HG03025 (cell line): Measurements from ENCODE around the gene PLCL2.

Source experiments
- ATAC-seq: cut with Tn5 transposase; IDR thresholded peaks from one replicate; pipeline ENCODE4 v1.9.1; 2021; ENCODE audit warnings: mild to moderate bottlenecking, moderate library complexity; ENCODE audit not compliant: unreplicated experiment, low FRiP score

The PLCL2 gene

DNA sequence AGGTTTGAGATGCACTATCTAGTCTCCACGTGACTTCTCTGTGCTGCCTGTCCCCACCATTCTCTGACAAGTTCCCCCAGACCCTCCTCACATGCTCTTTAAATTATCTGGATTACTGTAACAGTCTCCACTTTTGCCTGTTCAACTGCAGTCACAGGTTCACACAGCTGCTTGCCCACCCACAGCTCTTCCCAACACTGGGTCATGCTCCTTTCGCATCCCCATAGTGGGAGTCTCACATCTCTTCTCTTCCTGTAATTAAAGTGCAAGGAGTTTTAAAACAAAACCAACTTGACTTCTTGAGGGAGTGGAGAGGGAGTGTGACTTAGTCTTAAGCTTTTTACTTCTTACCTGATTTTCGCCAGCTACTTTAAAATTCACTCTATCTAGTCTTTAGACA lies 178.8 kb downstream of the PLCL2 start:
- no peak for ATAC-seq

DNA sequence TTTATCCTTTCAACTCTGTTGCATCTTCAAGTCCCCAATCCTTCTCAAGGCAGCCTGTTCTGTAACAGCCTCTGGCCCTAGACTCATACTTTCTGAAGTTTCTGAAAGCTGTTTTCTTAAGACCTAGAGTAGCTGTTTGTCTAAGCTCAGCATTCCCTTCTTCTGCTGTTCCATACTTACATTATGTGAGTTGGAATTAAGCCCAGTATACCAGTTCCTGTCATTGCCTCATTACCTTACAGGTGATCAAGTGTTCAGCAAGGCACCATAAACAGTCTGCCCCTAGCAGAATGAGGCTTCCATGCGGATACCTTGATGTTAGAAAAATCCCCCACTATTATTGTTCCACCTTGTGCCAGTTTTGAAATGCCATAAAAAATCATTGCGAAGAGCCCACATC lies 180.6 kb downstream of the PLCL2 start:
- no peak for ATAC-seq

DNA sequence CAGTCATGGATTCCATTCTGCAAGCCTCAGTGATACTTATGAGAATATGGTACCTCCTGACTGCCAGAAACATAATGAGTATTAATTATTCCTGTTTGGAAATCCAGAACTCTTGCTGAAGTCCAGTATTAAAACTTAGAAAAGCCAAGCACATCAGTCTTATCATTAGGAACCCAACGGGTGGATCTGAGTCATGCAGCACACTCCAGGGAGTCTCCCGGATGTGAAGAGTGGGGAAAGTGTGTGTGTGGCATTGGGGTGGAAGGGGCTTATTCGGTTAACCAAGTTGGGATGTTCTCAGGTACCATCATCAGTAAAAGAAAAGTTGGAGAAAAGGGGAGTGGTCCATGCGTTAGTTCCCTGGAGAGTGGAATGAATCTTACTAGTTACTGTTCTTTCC lies 181.1 kb downstream of the PLCL2 start:
- ATAC-seq: no peak

DNA sequence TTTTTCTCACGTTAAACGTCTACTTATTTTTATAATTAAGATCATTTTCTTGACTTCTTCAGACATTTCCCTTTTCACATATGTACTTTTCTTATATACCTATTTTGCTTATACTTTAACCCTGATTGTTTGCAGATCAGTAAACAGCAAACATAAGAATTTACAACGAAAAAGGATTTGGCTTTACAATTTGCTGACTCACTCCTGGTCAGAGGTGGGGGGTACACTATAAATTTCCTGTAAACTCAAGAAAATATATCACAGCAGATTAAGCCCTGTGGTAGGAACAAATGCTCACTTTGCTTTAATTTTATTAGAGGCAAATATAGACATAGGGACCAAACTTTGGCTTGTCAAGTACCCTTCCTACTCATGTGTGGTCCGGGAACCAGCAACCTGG lies 185.0 kb downstream of the PLCL2 start:
- ATAC-seq: no peak

DNA sequence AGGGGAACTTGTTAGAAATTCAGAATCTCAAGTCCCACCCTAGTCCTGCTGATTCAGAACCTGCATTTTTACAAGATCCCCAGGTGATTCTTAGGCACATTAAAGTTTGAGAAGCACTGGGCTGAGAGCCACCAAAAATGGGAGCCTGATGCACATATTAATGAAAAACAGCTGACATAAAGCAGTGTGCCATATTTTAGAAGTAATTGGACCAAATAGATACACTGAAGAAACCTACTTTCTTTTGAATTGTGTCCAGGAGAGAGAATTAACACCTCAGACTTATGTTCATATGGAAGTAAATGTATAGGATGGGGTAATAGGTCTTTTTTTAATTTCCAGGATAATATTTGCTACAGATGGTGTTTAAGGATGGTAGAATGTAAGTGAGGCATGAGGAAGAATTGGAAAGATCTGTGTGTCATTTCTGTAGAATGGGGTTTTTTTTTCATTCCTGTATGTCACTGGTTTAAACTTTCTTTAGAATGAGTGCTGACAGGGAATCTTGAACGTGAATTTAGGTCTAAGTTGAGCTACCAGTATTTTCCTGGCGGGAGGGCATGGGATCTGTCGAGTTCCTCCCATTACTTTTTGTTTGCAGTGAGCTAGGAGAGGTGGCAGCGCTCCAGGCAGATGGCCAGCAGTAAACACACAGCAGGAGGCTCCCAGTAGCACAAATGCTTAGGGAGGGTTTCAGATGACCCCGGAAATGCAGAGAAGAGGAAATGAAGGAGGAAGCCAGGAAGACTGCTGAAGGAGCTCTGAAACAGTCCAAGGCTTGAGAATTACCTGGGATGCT lies 185.6 kb downstream of the PLCL2 start:
- no peak for ATAC-seq

DNA sequence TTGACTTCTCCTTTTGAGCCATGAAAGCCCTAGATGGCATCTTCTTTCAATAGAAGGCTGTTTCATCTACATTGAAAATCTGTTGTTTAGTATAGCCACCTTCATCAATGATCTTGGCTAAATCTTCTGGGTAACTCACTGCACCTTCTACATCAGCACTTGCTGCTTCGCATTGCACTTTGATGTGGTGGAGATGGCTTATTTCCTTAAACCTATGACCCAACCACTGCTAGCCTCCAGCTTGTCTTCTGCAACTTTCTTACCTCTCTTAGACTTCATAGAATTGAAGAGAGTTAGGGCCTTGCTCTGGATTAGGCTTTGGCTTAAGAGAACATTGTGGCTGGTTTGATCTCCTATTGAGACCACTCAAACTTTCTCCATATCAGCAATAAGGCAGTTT lies 189.8 kb downstream of the PLCL2 start:
- ATAC-seq: no peak

DNA sequence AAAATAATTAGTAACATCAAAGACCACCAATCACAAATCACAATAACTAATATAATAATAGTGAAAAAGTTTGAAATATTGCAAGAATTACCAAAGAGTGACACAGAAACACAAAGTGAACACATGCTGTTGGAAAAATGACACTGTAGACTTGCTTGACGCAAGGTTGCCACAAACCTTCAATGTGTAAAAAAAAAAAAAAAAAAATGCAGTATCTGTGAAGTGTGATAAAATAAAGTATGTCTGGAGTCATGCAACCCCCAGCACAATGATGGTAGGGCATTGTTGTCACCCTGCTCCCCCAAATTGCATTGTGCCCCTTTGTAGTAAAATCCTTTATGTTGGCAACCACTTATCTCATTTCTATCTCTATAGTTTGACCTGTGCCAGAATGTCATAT lies 190.6 kb downstream of the PLCL2 start:
- ATAC-seq: no peak

DNA sequence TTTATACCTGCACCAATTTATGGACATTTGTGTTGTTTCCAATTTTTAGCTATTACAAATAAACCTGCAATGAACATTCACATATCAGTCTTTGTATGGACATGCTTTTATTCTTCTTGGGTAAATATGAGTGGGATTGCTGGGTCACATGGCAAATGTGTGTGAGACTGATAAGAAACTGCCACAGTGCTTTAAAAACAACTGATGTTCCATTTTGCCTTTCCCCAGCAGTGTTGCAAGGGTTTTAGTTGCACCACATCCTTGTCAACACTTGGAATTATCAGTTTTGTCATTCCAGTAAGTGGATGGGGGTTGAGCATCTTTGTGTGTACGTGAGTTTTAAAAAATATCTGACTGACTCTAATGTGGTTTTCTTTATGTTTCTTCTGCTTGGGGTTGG lies 191.2 kb downstream of the PLCL2 start:
- no peak for ATAC-seq

DNA sequence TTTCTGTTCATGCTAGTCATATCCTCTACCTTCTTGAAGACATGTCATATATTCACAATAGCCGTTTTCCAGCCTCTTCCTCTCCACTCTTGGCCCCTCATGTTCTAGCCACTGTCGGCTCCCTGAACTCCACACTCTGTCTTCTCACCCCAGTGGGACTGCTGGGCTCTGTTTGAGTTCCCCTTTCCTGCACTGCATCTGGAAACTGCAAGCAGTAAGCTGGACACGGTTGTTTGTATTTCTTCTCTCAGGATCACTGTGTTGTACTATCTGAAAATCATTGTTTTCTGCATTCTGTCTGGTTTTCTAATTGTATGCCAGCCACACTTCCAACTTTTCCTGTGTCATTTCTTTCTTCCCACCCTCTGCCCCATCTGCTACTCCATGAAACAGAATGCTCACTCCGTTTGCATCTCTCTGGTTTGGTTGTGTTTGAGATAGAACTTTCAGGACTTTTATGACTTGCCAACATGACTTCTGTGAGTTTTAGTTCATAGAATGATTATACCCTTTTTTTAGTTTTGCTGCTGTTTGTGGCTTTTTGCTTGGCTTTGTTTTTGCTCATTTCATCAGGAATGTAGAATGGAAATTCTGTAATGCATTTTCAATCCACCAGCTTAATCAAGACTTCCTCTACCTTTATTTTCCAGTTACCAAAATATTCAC lies 192.3 kb downstream of the PLCL2 start:
- ATAC-seq: no peak

DNA sequence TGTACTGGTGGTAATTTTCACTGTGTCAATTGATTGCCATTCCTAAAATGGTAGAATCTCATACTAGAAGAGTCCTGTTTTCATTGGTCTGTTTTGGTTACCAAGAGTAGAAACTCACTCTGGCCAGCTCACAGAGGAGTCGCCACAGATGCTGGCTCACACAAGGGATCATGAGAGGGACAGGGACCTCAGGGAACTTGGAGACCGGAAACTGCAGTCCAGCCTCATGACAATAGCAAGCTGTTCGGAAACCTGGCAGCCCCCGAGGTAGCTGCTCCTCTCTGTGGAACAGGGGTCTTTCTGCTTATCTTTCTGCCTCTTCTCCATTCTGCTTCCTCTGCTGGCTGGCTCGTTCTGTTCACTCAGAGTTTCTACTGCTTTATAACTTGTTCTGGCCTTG lies 192.9 kb downstream of the PLCL2 start:
- ATAC-seq: no peak

DNA sequence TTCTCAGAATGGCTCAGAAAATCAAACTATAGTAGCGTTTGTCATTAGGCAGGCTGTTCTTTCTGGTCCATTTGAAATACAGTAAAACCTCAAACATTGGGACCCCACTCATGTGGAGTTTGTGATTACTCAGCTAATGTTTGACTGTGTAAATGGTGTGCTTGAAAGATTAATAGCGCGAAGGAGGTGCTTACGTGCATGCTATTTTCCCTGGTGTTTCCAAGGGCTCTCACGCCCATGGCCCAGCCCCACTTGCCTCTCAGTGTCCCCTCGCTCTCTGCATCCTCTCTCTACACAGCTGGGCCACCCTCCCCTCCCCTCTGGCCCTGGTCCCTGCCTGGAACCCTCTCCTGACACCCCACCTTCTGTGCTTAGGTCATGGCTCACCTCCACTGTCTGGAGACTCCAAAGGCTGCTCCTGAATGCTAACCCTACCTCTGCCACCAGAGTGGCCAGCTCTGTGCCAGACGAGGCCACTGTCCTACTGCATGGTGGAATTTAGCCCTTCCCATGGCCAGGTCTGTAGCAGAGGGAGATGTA lies 194.2 kb downstream of the PLCL2 start:
- no peak for ATAC-seq

DNA sequence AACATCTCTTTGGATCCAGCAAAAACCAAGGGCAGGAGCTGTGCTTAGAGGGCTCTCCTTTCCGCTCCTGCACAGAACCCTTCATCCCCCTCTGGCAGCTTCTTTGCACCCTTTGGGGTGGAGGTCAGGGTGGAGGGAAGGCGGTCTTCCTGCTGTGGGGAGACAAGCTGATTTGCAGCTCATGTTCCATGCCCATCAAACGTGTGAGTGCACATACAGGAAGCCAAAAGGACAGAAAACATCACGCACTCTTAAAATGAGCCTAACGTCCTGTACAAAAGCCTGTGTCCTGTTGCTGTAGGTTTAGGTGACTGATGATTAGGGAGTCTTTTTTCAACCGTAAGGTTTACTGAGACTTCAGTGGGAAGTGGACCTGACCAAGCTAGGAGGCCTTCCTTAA lies 195.2 kb downstream of the PLCL2 start:
- no peak for ATAC-seq

DNA sequence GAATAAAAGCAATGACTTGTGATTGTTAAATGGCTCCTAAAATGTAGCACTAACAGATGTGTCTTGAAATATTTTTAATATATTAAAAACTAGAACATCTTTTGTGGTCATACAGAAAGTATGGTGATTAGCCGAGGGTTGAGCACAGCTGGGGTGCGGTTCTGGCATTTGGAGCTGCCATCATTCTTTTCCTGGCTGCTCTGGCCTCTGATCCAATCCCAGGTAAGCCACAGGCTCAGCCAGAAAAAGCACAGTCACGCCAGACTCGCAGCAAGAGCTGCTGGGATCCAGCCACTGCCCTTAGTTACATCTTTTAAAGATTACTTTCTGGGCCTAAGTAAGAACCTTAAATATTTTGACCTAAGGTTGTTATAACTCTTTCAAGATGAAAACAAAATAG lies 196.8 kb downstream of the PLCL2 start:
- ATAC-seq: no peak

DNA sequence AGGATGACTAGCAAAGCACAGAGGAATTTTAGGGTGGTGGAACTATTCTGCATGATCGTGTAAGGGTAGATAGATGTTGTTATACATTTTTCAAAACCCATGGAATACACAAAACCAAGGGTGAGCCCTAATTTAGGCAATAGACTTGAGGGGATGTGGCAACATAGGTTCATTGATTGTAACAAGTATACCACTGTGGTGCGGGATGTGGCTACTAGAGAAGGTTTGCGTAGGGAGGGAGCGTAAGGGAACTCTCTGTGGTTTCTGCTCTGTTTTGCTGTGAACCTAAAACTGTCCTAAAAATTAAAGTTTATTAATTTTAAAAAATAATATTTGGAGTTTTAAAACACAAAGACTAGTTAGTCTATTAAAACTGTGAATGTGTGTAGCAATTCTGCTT lies 202.8 kb downstream of the PLCL2 start:
- no peak for ATAC-seq

DNA sequence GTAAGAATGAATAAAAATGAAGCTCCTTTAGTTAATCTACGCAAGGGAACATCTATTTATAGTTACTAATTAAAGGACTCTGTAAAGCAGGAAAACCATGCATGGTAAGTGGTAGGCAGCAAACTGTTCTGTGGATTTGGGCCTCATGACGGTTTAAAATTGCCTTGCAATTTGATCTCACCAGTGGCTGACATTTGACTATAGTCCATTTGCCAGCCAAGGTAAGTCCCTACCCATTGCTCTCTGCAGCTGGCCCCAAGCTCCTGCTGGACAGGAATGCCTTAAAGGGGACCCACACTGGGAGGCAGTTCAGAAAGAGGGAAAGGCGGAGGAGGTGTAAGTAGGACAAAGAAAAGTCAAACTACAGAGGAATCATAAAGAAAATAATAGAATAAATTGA lies 203.3 kb downstream of the PLCL2 start:
- ATAC-seq: no peak

DNA sequence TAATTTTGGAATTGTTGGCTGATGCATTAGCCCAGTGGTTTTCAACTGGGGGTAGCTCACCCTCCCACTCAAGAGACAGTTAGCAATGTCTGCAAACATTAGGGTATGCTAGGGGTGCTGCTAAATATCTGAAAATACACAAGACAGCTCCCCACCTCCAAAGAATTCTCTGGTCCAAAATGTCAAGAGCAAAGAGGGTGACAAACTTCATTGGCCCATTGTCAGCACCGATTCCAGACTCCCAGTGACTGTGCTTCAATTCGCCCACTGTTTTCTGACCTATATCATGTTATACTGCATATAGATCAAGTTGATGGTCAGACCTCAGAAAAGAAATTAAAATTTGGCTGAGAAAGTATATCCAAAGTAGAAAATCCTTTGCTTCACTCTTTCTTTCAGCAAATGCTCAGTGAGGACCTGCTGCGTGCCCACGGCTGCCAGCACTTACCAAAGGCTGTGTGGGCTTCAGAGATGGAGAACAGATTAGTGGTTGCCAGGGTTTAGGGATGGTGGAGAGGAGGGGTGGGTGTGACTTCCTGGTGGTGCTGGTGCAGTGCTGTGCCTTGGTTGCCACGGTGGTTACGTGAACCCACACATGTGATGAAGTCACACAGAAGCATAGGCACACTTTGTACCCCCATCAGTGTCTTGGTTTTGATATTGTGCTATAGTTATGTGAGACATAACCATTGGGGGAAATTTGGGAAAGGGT lies 204.0 kb downstream of the PLCL2 start:
- ATAC-seq: no peak

DNA sequence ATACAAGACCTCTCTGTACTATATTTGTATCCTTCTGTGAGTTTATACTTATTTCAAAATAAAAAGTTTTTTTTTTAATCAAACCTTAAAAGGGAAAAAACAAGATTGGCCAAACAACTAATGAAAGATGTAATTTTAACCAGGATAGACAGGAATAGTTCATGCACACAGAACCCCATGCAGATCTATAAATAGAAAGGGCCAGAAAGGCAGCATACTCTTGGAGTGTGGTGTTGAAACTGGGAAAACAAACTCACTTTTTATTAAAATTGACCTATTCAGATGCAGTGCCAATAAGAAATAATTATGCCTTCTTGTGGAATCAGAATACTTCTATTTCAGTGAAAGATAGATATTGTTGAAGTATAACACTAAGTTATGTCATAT lies 204.6 kb downstream of the PLCL2 start:
- ATAC-seq: no peak

DNA sequence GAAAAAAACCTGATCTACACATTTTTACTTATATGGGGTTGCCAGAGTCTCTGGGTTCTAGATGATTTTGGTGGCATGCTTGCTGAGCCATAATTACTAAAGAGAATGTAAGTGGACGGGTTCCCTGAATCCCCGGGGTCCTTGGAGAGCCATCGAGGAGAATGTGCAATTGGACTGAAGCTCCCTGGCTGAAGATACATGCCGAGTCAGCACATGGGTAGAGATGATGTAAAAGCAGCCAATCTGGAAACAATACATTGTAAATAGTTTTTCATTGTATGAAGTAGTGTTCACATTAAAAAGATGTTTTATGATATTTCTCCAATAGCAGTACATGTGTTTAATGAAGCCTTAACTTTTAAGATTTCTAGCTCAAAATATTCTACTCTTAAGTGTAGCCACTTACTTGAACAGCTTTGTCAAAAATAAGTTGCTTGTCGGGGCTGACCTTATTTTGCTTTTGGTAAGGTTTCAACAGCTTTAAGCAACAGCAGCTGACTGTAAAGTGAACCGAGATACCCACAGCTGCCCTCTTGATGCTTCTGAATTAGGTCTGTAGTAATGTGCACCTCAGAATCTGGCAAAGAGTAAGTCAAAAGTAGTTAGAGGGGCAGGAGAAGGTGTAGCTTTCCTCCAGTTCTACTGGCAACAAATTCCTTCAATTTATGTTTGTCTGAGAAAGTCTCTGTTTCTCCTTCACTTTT lies 205.7 kb downstream of the PLCL2 start:
- ATAC-seq: no peak

DNA sequence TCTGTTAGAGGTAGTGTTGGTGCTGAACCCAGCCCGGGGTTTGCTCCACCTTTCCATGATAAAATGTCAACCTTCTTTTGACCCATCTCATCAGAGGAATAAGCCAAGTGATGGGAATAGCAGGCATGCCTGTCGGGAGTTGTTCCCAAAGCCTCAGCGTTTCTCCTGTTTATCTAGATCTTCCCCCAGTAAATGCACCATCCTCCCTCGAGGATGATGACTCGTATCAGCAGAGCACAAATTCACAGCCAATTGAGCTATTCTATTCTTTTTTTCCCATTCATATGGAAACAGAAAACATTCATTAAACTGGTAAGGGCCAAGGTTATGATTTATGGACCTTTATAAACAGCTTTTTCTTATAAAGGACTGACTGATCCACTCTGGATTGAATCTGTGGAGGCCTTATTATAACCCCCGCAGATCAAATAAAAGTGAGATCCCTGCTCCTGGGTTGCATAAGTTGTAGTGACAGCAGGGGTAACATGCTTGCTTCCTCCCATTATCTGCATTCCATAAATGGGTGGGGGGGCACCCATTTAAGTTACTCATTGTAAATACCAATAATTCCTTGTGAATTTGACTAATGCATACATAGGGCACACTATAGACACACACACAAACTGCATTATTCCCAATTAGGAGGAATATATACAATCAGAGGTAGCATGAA lies 207.3 kb downstream of the PLCL2 start:
- no peak for ATAC-seq

DNA sequence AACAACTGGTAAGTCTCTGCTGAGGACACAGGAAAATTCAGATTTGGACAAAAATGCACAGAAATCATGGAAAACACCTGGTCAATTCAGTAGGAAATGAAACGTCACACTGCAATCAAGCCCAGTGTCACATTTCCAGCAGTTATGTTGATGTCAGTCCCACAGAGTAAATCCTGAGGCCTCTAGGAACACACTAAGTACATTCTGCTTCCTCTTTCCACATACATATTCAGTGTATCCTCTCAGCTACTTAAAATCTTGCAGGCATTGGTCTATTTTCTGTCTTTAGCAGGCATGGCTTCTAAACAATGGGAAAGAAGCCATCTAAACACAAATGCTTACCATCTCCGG lies 207.8 kb downstream of the PLCL2 start:
- no peak for ATAC-seq
